ENCODE measurements around the gene NR3C1.

GRCh38 chr5:143428738-143429420 is 25.4 kb upstream of the NR3C1 start:
- TF ChIP-seq L3MBTL2 (conservative IDR thresholded peaks at IDR 0.05) (no peak), PKNOX1 (IDR thresholded peaks at IDR 0.05) (no peak), ELF4 (IDR thresholded peaks at IDR 0.05) (no peak), BHLHE40 (IDR thresholded peaks at IDR 0.05; ENCODE audit: borderline replicate concordance) (no peak), SP1 (IDR thresholded peaks at IDR 0.05) (no peak), TARDBP (IDR thresholded peaks at IDR 0.05) (no peak), FOXK2 (IDR thresholded peaks at IDR 0.05) (no peak)

All from HEK293T (cell line).